PFSK-1 (cell line): Measurements from ENCODE around the gene GBF1.

Source experiments
- FOXP2 ChIP-seq: optimal IDR thresholded peaks from 2 replicates; pipeline ENCODE3; 2011; ENCODE audit warnings: borderline replicate concordance, control low read depth, inconsistent platforms; ENCODE audit not compliant: insufficient read depth; ENCODE audit errors: extremely low read length, extremely low read depth
- POLR2AphosphoS5 ChIP-seq: IDR thresholded peaks from 2 replicates; pipeline ENCODE4 v1.6.1; 2012; ENCODE audit warnings: low read depth, mild to moderate bottlenecking, control low read depth, low read length, moderate library complexity
- SIN3A ChIP-seq: IDR thresholded peaks from 2 replicates; pipeline ENCODE4 v1.6.1; 2012; ENCODE audit warnings: mild to moderate bottlenecking, low read length, moderate library complexity, borderline replicate concordance; ENCODE audit not compliant: insufficient read depth
- TAF1 ChIP-seq: IDR thresholded peaks from 2 replicates; pipeline ENCODE4 v1.6.1; 2012; ENCODE audit warnings: low read length, control low read depth, borderline replicate concordance; ENCODE audit not compliant: insufficient read depth
- TF ChIP-seq, protein P1 (sequence below), 2 experiments: IDR thresholded peaks; 2 replicates each; pipeline versions ENCODE4 v1.6.1 to v1.8.0; 2011 to 2012; ENCODE audit warnings: low read depth in 2 of 2, low read length in 2 of 2, control low read depth in 1 of 2, inconsistent platforms in 1 of 2, mild to moderate bottlenecking in 1 of 2, moderate library complexity in 1 of 2; ENCODE audit not compliant: insufficient read depth in 1 of 2

DNA sequence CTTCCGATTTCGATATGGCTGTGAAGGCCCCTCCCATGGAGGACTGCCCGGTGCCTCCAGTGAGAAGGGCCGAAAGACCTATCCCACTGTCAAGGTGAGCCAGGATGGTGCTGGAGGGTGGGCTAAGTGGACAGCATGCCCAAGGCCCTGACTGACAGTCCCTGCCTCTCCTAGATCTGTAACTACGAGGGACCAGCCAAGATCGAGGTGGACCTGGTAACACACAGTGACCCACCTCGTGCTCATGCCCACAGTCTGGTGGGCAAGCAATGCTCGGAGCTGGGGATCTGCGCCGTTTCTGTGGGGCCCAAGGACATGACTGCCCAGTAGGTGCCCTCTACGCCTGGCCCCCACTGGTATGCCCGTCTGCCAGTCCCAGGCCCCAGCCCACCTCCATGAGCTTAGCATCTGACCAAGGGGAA, 151.4 kb downstream of the GBF1 start:
- no peak for TF ChIP-seq POLR2AphosphoS5
- TF ChIP-seq, protein P1, sequence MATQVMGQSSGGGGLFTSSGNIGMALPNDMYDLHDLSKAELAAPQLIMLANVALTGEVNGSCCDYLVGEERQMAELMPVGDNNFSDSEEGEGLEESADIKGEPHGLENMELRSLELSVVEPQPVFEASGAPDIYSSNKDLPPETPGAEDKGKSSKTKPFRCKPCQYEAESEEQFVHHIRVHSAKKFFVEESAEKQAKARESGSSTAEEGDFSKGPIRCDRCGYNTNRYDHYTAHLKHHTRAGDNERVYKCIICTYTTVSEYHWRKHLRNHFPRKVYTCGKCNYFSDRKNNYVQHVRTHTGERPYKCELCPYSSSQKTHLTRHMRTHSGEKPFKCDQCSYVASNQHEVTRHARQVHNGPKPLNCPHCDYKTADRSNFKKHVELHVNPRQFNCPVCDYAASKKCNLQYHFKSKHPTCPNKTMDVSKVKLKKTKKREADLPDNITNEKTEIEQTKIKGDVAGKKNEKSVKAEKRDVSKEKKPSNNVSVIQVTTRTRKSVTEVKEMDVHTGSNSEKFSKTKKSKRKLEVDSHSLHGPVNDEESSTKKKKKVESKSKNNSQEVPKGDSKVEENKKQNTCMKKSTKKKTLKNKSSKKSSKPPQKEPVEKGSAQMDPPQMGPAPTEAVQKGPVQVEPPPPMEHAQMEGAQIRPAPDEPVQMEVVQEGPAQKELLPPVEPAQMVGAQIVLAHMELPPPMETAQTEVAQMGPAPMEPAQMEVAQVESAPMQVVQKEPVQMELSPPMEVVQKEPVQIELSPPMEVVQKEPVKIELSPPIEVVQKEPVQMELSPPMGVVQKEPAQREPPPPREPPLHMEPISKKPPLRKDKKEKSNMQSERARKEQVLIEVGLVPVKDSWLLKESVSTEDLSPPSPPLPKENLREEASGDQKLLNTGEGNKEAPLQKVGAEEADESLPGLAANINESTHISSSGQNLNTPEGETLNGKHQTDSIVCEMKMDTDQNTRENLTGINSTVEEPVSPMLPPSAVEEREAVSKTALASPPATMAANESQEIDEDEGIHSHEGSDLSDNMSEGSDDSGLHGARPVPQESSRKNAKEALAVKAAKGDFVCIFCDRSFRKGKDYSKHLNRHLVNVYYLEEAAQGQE (IDR thresholded peaks at IDR 0.05; ENCODE audit: insufficient read depth in 1 of 2, low read depth in 2 of 2, low read length in 2 of 2): no peak
- TF ChIP-seq SIN3A: no peak
- TF ChIP-seq FOXP2: no peak
- no peak for TF ChIP-seq TAF1
